Activated CD4-positive, alpha-beta T cell treated with anti-CD3 and anti-CD28 coated beads, Interleukin-2, Interleukin-6, amounts not matched to agents 100 ng/mL and 50 ng/mL, durations not matched to agents 16 hours and 8 hours (primary cell): ENCODE results near the gene SNX17.

ENCODE experiments used
- DNase-seq: peaks from one replicate; pipeline ENCODE4 v3.0.0-alpha.2; 2020

The SNX17 gene

DNA sequence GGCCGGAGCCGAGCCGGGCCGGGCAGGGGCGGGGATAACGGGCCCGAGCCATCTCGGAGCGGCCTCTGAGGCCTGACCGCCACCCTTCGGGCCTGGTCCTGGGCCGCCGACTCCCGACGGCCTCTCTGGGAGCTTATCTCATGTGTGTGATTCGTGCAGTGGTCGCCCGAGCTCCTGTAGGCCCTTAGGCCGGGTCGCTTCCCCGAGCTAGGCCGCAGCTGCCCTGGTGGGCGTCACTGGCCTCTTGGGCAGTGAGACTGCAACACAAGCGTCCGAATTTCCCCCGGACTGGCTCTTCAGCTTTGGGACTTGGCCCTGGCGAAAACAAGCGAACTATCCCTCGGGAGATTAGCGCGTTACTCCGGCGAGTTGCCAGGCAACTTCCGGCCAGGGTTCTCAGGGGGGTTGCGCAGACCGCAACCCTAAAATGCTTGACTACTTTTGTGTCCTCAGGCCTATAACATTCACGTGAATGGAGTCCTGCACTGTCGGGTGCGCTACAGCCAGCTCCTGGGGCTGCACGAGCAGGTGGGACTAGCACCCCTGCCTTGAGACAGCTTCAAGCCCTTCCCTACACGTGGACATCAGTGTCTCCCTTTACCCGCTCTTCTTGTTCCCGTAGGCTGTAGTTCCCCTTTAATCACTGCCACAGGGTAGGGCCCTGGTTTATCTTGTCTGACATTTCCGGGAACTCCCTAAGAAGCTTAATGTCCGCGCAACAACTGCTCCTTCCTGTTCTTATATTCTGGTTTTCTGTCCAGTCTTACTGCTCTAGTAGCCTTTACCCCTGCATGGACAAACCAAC lies 602 bp downstream of the SNX17 start:
- DNase-seq = peak; percentile 42

- no peak for DNase-seq
These were observed 2.5 kb downstream of the SNX17 start for GRCh38 chr2:27372937-27373336.

GRCh38 chr2:27373567-27373966 lies 3.2 kb downstream of the SNX17 start:
- no peak for DNase-seq

- no peak for DNase-seq
These were observed 5.2 kb downstream of the SNX17 start for GRCh38 chr2:27375513-27376099.

- DNase-seq = no peak
These were observed 5.9 kb downstream of the SNX17 start for GRCh38 chr2:27376151-27376865.

- no peak for DNase-seq
These were observed 6.6 kb downstream of the SNX17 start for GRCh38 chr2:27376866-27377617.

- DNase-seq = no peak
These were observed 7.2 kb downstream of the SNX17 start for GRCh38 chr2:27377618-27378095.

DNA sequence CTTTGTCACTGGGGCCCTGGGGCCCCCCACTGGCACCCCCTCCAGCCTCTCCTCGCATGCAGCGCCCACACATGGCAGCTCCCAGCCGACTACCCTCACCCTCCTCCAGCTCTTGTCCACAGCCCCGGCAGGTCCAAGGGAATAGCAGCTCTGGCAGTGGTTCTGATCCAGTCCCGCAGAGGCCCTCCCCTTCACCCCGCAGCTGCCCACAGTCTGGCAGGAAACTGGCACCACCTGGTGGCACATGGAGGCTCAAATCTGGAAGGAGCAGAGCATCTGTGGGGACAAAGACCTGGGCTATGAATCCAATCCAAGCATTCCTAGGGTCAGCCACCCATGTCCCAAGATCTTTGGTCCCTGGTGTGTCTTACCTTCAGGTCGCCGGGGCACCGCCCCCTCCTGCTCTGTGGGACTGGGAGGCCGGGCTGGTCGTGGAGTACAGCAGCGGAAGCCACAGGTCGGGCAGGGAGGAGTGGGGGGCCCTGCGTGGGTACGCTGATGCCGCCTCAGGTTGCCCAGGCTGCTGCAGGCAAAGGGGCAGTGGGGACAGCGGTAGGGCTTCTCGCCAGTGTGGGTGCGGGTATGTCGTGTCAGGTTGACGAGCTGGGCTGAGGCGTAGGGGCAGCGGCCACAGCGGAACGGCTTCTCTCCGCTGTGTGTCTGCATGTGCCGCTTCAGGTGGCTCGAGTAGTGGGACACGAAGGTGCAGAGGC lies 7.8 kb downstream of the SNX17 start:
- no peak for DNase-seq

DNA sequence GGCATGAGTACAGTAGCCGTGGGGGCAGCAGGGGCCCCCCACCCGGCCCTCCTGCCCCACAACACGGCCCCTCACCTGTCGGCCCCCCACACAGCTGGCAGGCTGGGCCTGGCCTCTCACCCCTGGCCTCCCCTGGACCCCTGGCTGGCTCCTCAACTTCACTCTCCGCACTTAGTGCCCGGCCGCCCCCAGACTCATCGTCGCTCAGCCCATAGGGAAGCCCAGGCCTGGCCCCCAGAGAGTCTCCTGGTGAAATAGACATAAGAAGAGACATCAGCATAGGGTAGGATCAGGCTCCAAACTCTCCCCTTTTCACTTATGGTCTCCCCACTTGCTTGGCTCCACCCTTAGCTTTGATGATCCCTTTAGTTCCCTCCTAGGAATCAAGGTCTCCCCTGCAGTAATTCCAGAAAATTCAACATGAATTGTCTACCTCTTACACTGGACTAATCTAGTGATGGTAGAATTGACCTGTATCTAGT lies 8.4 kb downstream of the SNX17 start:
- no peak for DNase-seq

- DNase-seq = no peak
These were observed 9.0 kb downstream of the SNX17 start for GRCh38 chr2:27379383-27379835.

DNA sequence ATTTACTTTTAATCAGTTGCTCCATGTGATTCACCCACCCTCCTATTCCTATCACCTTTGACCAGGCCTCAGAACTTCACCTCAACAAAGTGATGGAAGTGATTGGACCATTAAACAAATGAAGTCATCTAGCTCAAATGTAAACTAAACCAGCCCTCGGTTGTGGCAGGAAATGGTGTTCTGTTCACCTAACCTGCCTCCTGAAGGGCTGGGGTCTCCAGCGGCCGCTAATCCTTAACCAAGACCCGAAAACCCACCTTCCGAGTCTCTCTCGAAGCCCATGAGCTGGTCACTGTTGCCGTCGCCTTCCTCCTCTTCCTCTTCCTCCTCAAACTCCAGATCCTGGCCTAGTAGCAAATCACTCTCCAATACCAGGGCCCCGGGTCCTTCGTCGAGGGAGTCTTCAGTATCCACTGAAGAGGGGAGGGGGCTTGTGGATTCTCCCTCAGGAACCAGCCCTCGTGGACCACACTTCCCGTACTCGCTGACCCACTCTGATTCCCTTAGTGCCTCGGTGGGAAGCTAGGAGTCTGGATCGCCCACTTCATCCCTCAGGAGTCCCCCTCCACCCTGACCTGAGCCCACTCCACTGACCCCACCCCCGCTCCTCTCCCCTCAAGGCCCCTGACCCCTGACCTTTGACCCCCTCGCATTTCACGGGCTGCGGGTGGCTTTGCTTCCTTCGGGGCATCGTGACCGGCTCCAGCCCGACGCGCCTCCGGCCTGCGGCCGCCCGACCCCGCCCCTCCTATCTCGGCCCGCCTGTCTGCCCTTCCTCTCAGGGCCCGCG lies 9.6 kb downstream of the SNX17 start:
- peak; percentile 74 for DNase-seq

GRCh38 chr2:27380626-27381545 lies 10.5 kb downstream of the SNX17 start, which contains the start of gene ZNF513:
Gene ZNF513 (minus strand): TSS chr2:27380734. CDS start chr2:27380526, 208 bp downstream.
- DNase-seq = peak; percentile 95

- DNase-seq = no peak
These were observed 11.3 kb downstream of the SNX17 start for GRCh38 chr2:27381577-27382181.

GRCh38 chr2:27390822-27391679 lies 20.6 kb downstream of the SNX17 start:
- no peak for DNase-seq

- DNase-seq = no peak
These were observed 22.8 kb downstream of the SNX17 start for GRCh38 chr2:27393225-27393624.

DNA sequence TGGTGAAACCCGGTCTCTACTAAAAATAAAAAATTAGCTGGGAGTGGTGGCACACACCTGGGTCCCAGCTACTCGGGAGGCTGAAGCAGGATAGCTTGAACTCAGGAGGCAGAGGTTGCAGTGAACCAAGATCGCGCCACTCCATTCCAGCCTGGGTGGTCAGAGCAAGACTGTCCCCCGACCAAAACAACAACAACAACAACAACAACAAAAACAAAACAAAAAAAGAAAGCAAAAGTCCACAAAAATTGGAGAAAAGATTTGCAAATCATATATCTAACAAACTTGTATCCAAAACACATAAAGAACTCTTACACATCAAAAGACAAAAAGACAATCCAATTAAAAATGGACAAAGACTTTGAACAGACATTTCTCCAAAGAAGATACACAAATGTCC lies 28.5 kb downstream of the SNX17 start:
- DNase-seq = no peak

- DNase-seq = no peak
These were observed 30.1 kb downstream of the SNX17 start for GRCh38 chr2:27400348-27401135.
